AG04450 (cell line): ENCODE data around the gene CTDP1. TPM values are rescaled to one million over a fixed set of nuclear protein-coding genes. Genes with fewer than 3 reads are reported as not detected.

Experiments used
- CTCF ChIA-PET: fragments of 300-600, 350-600 bp; formaldehyde crosslinking; extraction: SDS; loops from one replicate; lab custom pipeline; 2022; ENCODE audit warnings: antibody characterized with exemption, inconsistent platforms; lab: Charles Lee
- POLR2A ChIA-PET: fragments of 350-600 bp; formaldehyde crosslinking; extraction: SDS; loops from one replicate; lab custom pipeline; 2021; ENCODE audit warnings: antibody characterized with exemption, inconsistent platforms; lab: Yijun Ruan, JAX
- DNase-seq: peaks from one replicate; pipeline ENCODE4 v3.0.0-alpha.2; 2011; ENCODE audit warnings: low read depth, low spot score
- H3K27ac ChIP-seq: one replicate; pipeline ENCODE4 v1.5.1; 2012; ENCODE audit warnings: low read depth, low read length, control low read depth
- H3K27me3 ChIP-seq: one replicate; pipeline ENCODE4 v1.6.0; 2012; ENCODE audit warnings: low read length; ENCODE audit not compliant: control insufficient read depth, insufficient read depth
- H3K4me3 ChIP-seq: 2 replicates; pipeline ENCODE4 v1.5.1; 2011; ENCODE audit warnings: mild to moderate bottlenecking, low read depth, low read length, control low read depth
- H3K9me3 ChIP-seq: 2 replicates; pipeline ENCODE4 v1.5.1; 2012; ENCODE audit warnings: low read length; ENCODE audit not compliant: control insufficient read depth, insufficient read depth
- CTCF ChIP-seq: IDR thresholded peaks from 2 replicates; pipeline ENCODE4 v1.5.1; 2011; ENCODE audit warnings: low read depth, low read length, control low read depth, inconsistent platforms
- polyA plus RNA-seq: library from polyadenylated mRNA; depleted of rRNA; stranded (reverse); fragments of >200 nt; gene quantifications from 2 replicates; pipeline ENCODE4 v1.2.3, GENCODE V29; 2011

CTDP1 gene
- polyA plus RNA-seq, 1 experiment: 8.4 TPM

- Histone ChIP-seq H3K4me3 (no peak overlapping the region), H3K27ac (no peak overlapping the region), H3K9me3 (peaks cover 15% of the 10 kb centered on the region; the same call in 1 of the 2 replicates), H3K27me3 (peaks cover 23% of the 10 kb centered on the region)
- TF ChIP-seq CTCF: no peak
- CTCF ChIA-PET: interaction anchor here (0.6 kb wide), 1 partner anchor 193 kb away, joined by 3 read pairs; no protein-coding TSS in a partner anchor
- DNase-seq: no peak
- POLR2A ChIA-PET: no interaction called here
Measured at GRCh38 chr18:79780547-79780946, 100.9 kb downstream of the CTDP1 start.

GRCh38 chr18:79781331-79781941, 101.8 kb downstream of the CTDP1 start:
- no peak for TF ChIP-seq CTCF
- peaks cover 23% of the 10 kb centered on the region for H3K27me3 ChIP-seq
- H3K4me3 ChIP-seq: no peak overlapping the region
- CTCF ChIA-PET: interaction anchor here (0.6 kb wide), 1 partner anchor 194 kb away, joined by 3 read pairs; no protein-coding TSS in a partner anchor
- DNase-seq: no peak
- H3K27ac ChIP-seq: no peak overlapping the region
- POLR2A ChIA-PET: no interaction called here
- peaks cover 11% of the 10 kb centered on the region; the same call in 1 of the 2 replicates for H3K9me3 ChIP-seq

- H3K27ac ChIP-seq: no peak overlapping the region
- CTCF ChIA-PET: no interaction called here
- H3K27me3 ChIP-seq: peaks cover 31% of the 10 kb centered on the region
- POLR2A ChIA-PET: no interaction called here
- TF ChIP-seq CTCF: no peak
- no peak for DNase-seq
- peaks cover 17% of the 10 kb centered on the region; the same call in 1 of the 2 replicates for H3K9me3 ChIP-seq
- H3K4me3 ChIP-seq: no peak overlapping the region
Measured at GRCh38 chr18:79782566-79783308, 103.1 kb downstream of the CTDP1 start.

- ChIA-PET CTCF (no interaction called here), POLR2A (interaction anchor here (0.6 kb wide), 1 partner anchor 117 kb away, joined by 6 read pairs; no protein-coding TSS in a partner anchor)
- H3K4me3 ChIP-seq: no peak overlapping the region
- no peak for TF ChIP-seq CTCF
- H3K27ac ChIP-seq: no peak overlapping the region
- DNase-seq: no peak
- H3K9me3 ChIP-seq: peaks cover 16% of the 10 kb centered on the region; the same call in 1 of the 2 replicates
- peaks cover 30% of the 10 kb centered on the region for H3K27me3 ChIP-seq
Measured at GRCh38 chr18:79784071-79784913, 104.7 kb downstream of the CTDP1 start.
